ENCODE results near the gene FARP1. TPM values are rescaled to one million over a fixed set of nuclear protein-coding genes. Genes with fewer than 3 reads are reported as not detected.

FARP1 gene
- total and polyA plus RNA-seq, 2 of the 13 experiments (the other 11 are each of a cell fraction or from before 2014, with no cell fraction given): 70.6 to 126 TPM

DNA sequence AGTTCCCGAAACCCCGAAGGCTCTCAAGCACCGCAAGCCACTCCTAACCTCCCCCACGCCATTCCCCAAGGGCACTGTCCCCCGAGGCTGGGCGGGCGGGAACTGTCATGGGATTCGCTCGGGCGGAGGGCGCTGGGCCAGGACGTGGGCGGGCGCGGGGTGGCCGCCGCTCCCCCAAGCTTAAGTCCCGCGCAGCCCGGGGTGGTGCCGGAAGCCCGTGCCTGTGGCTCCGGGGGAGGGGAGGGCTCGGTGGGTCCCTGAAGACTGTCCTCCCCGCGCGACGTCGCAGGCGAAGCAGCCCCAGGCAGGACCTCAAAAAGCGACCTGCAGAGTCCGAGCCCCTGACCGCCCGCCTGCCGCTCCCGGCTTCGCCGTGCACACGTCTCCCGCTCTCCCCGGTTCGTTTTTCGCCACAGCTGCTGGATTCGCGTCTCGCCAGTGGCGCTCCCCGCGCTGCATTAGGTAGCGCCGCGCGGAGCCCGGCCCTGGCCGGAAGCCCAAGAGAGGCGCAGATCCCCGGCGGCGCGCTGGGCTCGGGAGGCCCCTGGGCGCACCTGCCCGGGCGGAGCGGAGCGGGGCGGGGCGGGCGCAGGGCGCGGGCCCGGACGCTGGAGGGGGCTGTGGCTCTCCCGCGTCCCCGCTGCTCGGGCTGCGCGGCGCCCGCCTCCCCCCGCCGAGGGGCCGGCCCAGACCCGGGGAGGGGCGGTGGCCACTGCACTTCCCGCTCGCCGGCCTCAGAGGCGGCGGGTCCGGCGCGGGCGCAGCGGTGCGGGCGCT is at the start of gene FARP1 (continued):
- TF ChIP-seq GABPA (IDR thresholded peaks at IDR 0.05; ENCODE audit: low read depth, low read length): peak; percentile 23; the same call in 1 of the 2 replicates
- TF ChIP-seq GABPA (CRISPR knock-in tag; IDR thresholded peaks at IDR 0.05; ENCODE audit: low read depth): peak; percentile 32; the same call in 1 of the 2 replicates
- peak; percentile 71; the same call in 1 of the 2 replicates for TF ChIP-seq KAT7 (CRISPR knock-in tag; IDR thresholded peaks at IDR 0.05; ENCODE audit: borderline replicate concordance)
- TF ChIP-seq, protein P1, sequence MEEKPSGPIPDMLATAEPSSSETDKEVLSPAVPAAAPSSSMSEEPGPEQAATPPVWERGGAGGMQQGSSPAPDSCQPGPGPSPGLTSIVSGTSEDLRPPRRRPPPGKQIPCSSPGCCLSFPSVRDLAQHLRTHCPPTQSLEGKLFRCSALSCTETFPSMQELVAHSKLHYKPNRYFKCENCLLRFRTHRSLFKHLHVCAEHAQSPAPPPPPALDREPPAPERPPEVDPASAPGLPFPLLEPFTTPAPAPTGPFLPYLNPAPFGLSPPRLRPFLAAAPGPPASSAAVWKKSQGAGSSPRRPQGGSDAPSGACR (CRISPR knock-in tag; IDR thresholded peaks at IDR 0.05): peak; percentile 87
- no peak for TF ChIP-seq EZH2 (conservative IDR thresholded peaks at IDR 0.05; ENCODE audit: low read depth, low read length)
- TF ChIP-seq HNF4A (CRISPR knock-in tag; IDR thresholded peaks at IDR 0.05): no peak
- TF ChIP-seq HIVEP1 (CRISPR knock-in tag; IDR thresholded peaks at IDR 0.05): peak; percentile 70
- TF ChIP-seq SNAI1 (CRISPR knock-in tag; IDR thresholded peaks at IDR 0.05; ENCODE audit: borderline replicate concordance): 0 out of 2 replicates have a peak, but pooled peaks have one; percentile 43
- no peak for TF ChIP-seq ZNF431 (CRISPR knock-in tag; IDR thresholded peaks at IDR 0.05; ENCODE audit: borderline replicate concordance, low read depth)
- peak; percentile 18; the same call in 1 of the 2 replicates for TF ChIP-seq ESRRA (CRISPR knock-in tag; IDR thresholded peaks at IDR 0.05; ENCODE audit: low read depth)
- TF ChIP-seq, protein P2, sequence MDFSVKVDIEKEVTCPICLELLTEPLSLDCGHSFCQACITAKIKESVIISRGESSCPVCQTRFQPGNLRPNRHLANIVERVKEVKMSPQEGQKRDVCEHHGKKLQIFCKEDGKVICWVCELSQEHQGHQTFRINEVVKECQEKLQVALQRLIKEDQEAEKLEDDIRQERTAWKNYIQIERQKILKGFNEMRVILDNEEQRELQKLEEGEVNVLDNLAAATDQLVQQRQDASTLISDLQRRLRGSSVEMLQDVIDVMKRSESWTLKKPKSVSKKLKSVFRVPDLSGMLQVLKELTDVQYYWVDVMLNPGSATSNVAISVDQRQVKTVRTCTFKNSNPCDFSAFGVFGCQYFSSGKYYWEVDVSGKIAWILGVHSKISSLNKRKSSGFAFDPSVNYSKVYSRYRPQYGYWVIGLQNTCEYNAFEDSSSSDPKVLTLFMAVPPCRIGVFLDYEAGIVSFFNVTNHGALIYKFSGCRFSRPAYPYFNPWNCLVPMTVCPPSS (IDR thresholded peaks at IDR 0.05): no peak
- peak; percentile 68 for TF ChIP-seq ASH2L (IDR thresholded peaks at IDR 0.05; ENCODE audit: insufficient read length, low read depth, low read length)
- TF ChIP-seq, protein P3, sequence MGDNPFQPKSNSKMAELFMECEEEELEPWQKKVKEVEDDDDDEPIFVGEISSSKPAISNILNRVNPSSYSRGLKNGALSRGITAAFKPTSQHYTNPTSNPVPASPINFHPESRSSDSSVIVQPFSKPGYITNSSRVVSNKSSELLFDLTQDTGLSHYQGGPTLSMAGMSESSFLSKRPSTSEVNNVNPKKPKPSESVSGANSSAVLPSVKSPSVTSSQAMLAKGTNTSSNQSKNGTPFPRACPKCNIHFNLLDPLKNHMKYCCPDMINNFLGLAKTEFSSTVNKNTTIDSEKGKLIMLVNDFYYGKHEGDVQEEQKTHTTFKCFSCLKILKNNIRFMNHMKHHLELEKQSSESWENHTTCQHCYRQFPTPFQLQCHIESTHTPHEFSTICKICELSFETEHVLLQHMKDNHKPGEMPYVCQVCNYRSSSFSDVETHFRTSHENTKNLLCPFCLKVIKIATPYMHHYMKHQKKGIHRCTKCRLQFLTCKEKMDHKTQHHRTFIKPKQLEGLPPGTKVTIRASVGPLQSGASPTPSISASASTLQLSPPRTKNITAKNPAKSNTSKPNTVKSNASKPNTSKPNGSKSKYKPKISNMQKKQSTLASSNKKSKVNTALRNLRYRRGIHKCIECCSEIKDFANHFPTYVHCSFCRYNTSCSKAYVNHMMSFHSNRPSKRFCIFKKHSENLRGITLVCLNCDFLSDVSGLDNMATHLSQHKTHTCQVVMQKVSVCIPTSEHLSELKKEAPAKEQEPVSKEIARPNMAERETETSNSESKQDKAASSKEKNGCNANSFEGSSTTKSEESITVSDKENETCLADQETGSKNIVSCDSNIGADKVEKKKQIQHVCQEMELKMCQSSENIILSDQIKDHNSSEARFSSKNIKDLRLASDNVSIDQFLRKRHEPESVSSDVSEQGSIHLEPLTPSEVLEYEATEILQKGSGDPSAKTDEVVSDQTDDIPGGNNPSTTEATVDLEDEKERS (CRISPR knock-in tag; IDR thresholded peaks at IDR 0.05): 0 out of 2 replicates have a peak, but pooled peaks have one; percentile 16
- TF ChIP-seq, protein P4, sequence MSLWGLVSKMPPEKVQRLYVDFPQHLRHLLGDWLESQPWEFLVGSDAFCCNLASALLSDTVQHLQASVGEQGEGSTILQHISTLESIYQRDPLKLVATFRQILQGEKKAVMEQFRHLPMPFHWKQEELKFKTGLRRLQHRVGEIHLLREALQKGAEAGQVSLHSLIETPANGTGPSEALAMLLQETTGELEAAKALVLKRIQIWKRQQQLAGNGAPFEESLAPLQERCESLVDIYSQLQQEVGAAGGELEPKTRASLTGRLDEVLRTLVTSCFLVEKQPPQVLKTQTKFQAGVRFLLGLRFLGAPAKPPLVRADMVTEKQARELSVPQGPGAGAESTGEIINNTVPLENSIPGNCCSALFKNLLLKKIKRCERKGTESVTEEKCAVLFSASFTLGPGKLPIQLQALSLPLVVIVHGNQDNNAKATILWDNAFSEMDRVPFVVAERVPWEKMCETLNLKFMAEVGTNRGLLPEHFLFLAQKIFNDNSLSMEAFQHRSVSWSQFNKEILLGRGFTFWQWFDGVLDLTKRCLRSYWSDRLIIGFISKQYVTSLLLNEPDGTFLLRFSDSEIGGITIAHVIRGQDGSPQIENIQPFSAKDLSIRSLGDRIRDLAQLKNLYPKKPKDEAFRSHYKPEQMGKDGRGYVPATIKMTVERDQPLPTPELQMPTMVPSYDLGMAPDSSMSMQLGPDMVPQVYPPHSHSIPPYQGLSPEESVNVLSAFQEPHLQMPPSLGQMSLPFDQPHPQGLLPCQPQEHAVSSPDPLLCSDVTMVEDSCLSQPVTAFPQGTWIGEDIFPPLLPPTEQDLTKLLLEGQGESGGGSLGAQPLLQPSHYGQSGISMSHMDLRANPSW (CRISPR knock-in tag; IDR thresholded peaks at IDR 0.05; ENCODE audit: borderline replicate concordance): no peak; the same call in 1 of the 2 replicates
- no peak for TF ChIP-seq ZFP62 (CRISPR knock-in tag; IDR thresholded peaks at IDR 0.05)
- TF ChIP-seq, protein P5, sequence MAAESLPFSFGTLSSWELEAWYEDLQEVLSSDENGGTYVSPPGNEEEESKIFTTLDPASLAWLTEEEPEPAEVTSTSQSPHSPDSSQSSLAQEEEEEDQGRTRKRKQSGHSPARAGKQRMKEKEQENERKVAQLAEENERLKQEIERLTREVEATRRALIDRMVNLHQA (CRISPR knock-in tag; IDR thresholded peaks at IDR 0.05): peak; percentile 56; the same call in 1 of the 2 replicates
- no peak for TF ChIP-seq XBP1 (CRISPR knock-in tag; IDR thresholded peaks at IDR 0.05)

Data from HepG2 (cell line).